Spleen (tissue), 11 donors: ENCODE results near the gene CDC42BPG. TPM values are rescaled to one million over a fixed set of nuclear protein-coding genes. Genes with fewer than 3 reads are reported as not detected.

ENCODE experiments used
- DNase-seq: peaks from one replicate; pipeline ENCODE4 v3.0.0-alpha.2; 2020
- H3K27ac ChIP-seq, 8 donors: fragments of 200-600 bp; sonication (generic) in 7 of 8; 1 replicate in 4 of 8; 2 replicates in 4 of 8; pipeline versions ENCODE4 v1.5.0 to v1.8.0; 2016 to 2021; ENCODE audit warnings: inconsistent platforms in 4 of 8, mild to moderate bottlenecking in 4 of 8, moderate library complexity in 1 of 8
- H3K27me3 ChIP-seq, 7 donors: fragments of 200-600 bp; sonication (generic) in 6 of 7; replicated peaks in 1 of 7; 1 replicate in 4 of 7; 2 replicates in 3 of 7; pipeline versions ENCODE4 v1.5.0 to v1.8.0; 2016 to 2021; ENCODE audit warnings: inconsistent platforms in 3 of 7, mild to moderate bottlenecking in 1 of 7
- H3K36me3 ChIP-seq, 6 donors: fragments of 200-600 bp; sonication (generic) in 5 of 6; 1 replicate in 4 of 6; 2 replicates in 2 of 6; pipeline versions ENCODE4 v1.5.0 to v1.8.0; 2016 to 2021; ENCODE audit warnings: inconsistent platforms in 2 of 6
- H3K4me1 ChIP-seq, 6 donors: fragments of 200-600 bp; sonication (generic) in 5 of 6; 1 replicate in 3 of 6; 2 replicates in 3 of 6; pipeline versions ENCODE4 v1.5.0 to v1.8.0; 2016 to 2021; ENCODE audit warnings: inconsistent platforms in 3 of 6
- H3K4me3 ChIP-seq, 8 donors: fragments of 200-600 bp; sonication (generic) in 7 of 8; 1 replicate in 4 of 8; 2 replicates in 4 of 8; pipeline versions ENCODE4 v1.5.0 to v1.8.0; 2016 to 2021; ENCODE audit warnings: inconsistent platforms in 4 of 8, mild to moderate bottlenecking in 4 of 8, moderate library complexity in 2 of 8
- H3K9me3 ChIP-seq, 8 donors: fragments of 200-600 bp; sonication (generic) in 7 of 8; 1 replicate in 4 of 8; 2 replicates in 4 of 8; pipeline versions ENCODE4 v1.5.0 to v1.8.0; 2016 to 2021; ENCODE audit warnings: inconsistent platforms in 4 of 8
- POLR2A ChIP-seq, 3 donors: fragments of 450-650 bp; IDR thresholded peaks; one replicate each; pipeline ENCODE4 v1.5.1; 2017; ENCODE audit warnings: antibody characterized with exemption in 3 of 3, mild to moderate bottlenecking in 1 of 3
- POLR2AphosphoS5 ChIP-seq, 3 donors: sonication (generic); formaldehyde crosslinking; IDR thresholded peaks; one replicate each; pipeline ENCODE4 v1.5.1; 2017; ENCODE audit warnings: antibody characterized with exemption in 3 of 3
- WGBS, 5 donors: extraction: QIAGEN DNeasy Blood & Tissue Kit in 3 of 5; methylation state at CpG; one replicate each; pipeline versions ENCODE4 v1.1.5 to v1.1.7; 2013 to 2018; 5-methylcytosine and 5-hydroxymethylcytosine counted together
- intact Hi-C: fragments of 100-400 bp; cut with DNase I; formaldehyde crosslinking; loops from one replicate; pipeline ENCODE4 v1.15.0; 2023; ENCODE audit warnings: low total_unique reads
- polyA plus RNA-seq, 3 donors: library from polyadenylated mRNA; stranded (reverse); fragments of 200-250 nt; gene quantifications; one replicate each; pipeline ENCODE4 v1.2.1, GENCODE V29; 2013
- total RNA-seq, 7 donors: library from RNA; depleted of rRNA in 3 of 7; stranded (reverse); fragments of >200 nt in 3 of 7; fragmentation: NEBNext Ultra II Directional in 4 of 7; extraction: Animal tissue kit (Norgen Biotek cat#: 25700) in 4 of 7; gene quantifications; one replicate each; pipeline versions ENCODE4 v1.1.0 to v1.2.1, GENCODE V29; 2016 to 2021
- TF ChIP-seq, protein P1 (sequence below), 11 experiments: fragments of 200-600 bp in 7 of 11; fragments of 450-650 bp in 4 of 11; sonication (generic) in 4 of 11; IDR thresholded peaks in 8 of 11; conservative IDR thresholded peaks in 3 of 11; 1 replicate in 7 of 11; 2 replicates in 4 of 11; pipeline versions ENCODE4 v1.4.0 to v1.8.0; 2016 to 2021; ENCODE audit warnings: antibody characterized with exemption in 11 of 11, inconsistent platforms in 4 of 11, mild to moderate bottlenecking in 1 of 11
- donor health status: healthy with polysubstance abuse.
- donor health status: DM: no; HTN: no; CAD: no; lungs with moderate emphysema.
- donor health status: DM: no; HTN: no; CAD: no.
- donor health status: Bipolar disorder and iron deficiency.
- donor health status: healthy.
- donor health status: DM: no; HTN: no; CAD: no.
- donor health status: DM: yes; HTN: yes; CAD: no.

Gene CDC42BPG
- total and polyA plus RNA-seq, 10 donors, result 0.74 to 4.6 (median 2.5) TPM

DNA sequence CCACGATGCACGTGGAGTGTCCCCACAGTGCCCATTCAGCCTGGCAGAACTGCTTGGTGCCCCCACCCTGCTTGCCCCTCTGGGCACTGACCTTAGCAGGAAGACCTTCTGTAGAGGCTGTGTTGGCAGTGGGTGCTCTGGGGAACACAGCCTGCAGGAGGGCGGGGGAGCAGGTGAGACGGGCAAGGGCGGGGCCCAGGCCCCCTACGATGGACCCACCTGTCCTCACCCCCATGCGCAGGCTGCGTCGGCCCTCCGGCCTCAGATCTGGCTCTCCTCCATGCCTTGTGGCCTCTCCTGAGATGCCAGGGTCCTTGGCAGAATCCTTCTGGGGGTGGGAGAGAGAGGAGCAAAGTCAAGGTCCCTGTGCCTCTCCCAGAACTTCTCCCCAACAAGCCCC is 10.9 kb downstream of the CDC42BPG start:
- peaks cover 0 to 6% (median 0%) of the 10 kb centered on the region in 6 donors for H3K4me1 ChIP-seq
- TF ChIP-seq, protein P1, sequence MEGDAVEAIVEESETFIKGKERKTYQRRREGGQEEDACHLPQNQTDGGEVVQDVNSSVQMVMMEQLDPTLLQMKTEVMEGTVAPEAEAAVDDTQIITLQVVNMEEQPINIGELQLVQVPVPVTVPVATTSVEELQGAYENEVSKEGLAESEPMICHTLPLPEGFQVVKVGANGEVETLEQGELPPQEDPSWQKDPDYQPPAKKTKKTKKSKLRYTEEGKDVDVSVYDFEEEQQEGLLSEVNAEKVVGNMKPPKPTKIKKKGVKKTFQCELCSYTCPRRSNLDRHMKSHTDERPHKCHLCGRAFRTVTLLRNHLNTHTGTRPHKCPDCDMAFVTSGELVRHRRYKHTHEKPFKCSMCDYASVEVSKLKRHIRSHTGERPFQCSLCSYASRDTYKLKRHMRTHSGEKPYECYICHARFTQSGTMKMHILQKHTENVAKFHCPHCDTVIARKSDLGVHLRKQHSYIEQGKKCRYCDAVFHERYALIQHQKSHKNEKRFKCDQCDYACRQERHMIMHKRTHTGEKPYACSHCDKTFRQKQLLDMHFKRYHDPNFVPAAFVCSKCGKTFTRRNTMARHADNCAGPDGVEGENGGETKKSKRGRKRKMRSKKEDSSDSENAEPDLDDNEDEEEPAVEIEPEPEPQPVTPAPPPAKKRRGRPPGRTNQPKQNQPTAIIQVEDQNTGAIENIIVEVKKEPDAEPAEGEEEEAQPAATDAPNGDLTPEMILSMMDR (IDR thresholded peaks at IDR 0.05 in 8 of 11, conservative IDR thresholded peaks at IDR 0.05 in 3 of 11), result no peak
- TF ChIP-seq POLR2AphosphoS5 (IDR thresholded peaks at IDR 0.05) (no peak), POLR2A (IDR thresholded peaks at IDR 0.05) (no peak)
- H3K9me3 ChIP-seq, result no peaks in the 10 kb centered on the region
- WGBS, 5 donors, result 88 to 95% (median 94%) methylated on average over 5 to 10 of the region's 10 CpGs
- H3K4me3 ChIP-seq, result no peak overlapping the region
- H3K27me3 ChIP-seq, result no peaks in the 10 kb centered on the region
- no peak overlapping the region for H3K27ac ChIP-seq
- intact Hi-C loops, result no loop called here
- no peak for DNase-seq
- peaks cover 0 to 49% (median 1%) of the 10 kb centered on the region in 6 donors for H3K36me3 ChIP-seq

DNA sequence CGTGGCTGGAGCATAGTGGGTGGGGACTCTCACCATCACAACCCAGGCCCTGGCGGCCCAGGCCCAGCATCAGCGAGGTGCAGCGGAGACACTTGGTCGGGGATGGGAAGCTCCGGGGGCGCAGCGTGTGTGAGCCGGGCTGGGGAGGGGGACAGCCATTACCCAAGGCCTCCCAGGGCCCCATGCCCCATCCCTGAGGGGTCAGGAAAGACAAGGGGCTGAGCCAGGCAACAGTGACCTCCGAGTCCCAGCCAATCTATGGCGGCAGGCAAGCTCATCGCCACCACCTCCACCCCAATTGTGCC is 11.3 kb downstream of the CDC42BPG start:
- H3K36me3 ChIP-seq, result peaks cover 0 to 45% (median 1%) of the 10 kb centered on the region in 6 donors
- DNase-seq, result no peak

DNA sequence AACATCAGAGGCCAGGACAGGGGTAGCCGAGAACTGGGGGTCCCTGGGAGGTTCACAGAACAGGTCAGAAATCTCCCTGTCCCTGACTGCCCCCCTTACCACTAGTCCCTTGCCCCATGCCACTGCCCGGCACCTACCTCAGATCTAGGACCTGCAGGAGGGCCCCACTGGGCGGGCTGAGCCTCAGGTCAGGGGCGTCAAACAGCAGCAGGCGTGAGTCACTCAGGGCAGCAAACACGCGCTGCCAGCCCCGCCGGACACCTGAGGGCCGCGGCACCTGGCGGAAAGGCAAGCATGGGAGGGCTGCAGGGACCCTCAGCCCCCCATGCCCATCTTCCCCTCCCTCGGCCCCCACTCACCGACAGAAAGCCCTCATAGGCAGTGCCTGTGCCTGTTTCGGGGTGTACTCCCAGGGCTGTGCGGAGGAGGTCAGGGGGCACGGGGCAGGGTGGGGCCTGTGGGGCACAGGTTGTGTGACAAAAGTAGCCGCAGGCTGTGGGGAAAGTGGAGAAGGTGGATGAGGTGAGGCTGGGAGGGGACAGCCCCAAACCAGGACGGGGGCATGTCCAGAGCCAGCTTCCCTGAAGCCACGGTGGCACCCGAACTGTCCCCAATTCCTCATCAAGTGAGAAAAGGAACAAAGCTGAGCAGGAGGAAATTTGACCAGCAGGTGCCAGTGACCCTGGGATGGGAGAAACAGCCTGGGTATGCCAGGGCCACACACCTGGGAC is 11.8 kb downstream of the CDC42BPG start:
- Histone ChIP-seq H3K9me3 (no peaks in the 10 kb centered on the region), H3K4me1 (peaks cover 0 to 6% (median 0%) of the 10 kb centered on the region in 6 donors), H3K27me3 (no peaks in the 10 kb centered on the region), H3K4me3 (no peak overlapping the region), H3K27ac (no peak overlapping the region), H3K36me3 (peaks cover 0 to 41% (median 1%) of the 10 kb centered on the region in 6 donors)
- 88 to 97% (median 95%) methylated on average over 14 to 21 of the region's 21 CpGs for WGBS, 5 donors
- DNase-seq, result no peak
- intact Hi-C loops, result no loop called here
- no peak for TF ChIP-seq POLR2AphosphoS5 (IDR thresholded peaks at IDR 0.05)
- TF ChIP-seq, protein P1 (IDR thresholded peaks at IDR 0.05 in 8 of 11, conservative IDR thresholded peaks at IDR 0.05 in 3 of 11), result no peak
- no peak for TF ChIP-seq POLR2A (IDR thresholded peaks at IDR 0.05)

More for the DNA sequence above, 11.3 kb downstream of the CDC42BPG start:
- intact Hi-C loops, result no loop called here
- Histone ChIP-seq H3K9me3 (no peaks in the 10 kb centered on the region), H3K4me3 (no peak overlapping the region), H3K27me3 (no peaks in the 10 kb centered on the region), H3K27ac (no peak overlapping the region), H3K4me1 (peaks cover 0 to 6% (median 0%) of the 10 kb centered on the region in 6 donors)
- TF ChIP-seq POLR2A (IDR thresholded peaks at IDR 0.05), result no peak
- TF ChIP-seq, protein P1 (IDR thresholded peaks at IDR 0.05 in 8 of 11, conservative IDR thresholded peaks at IDR 0.05 in 3 of 11), result no peak
- no peak for TF ChIP-seq POLR2AphosphoS5 (IDR thresholded peaks at IDR 0.05)
- WGBS, 5 donors, result 91 to 98% (median 93%) methylated on average over 12 of the region's 12 CpGs

DNA sequence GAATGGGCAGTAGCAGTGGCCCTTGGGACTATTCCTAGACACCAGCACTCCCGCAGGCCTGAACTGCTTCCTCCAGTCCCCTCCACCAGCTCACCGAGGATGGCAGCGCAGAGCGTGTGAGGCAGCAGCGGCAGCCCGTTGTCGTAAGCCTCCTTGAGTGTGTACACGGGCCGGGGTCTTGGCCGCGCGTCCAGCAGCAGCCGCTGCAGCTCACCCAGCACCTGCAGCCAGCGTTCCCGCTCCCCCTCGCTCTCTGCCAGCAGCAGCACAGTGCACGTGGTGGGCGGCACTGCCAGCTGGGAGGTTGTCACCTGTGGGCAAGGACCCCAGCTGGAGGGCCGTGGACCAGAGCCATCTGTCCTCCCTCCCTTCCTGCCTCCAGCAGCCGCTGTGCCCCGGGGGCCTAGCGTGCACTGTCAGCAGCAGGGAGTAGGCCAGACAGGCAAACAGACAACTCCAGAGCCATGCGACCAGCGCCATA is 13.0 kb downstream of the CDC42BPG start:
- intact Hi-C loops, result no loop called here
- Histone ChIP-seq H3K27ac (no peak overlapping the region), H3K4me3 (no peak overlapping the region), H3K36me3 (peaks cover 0 to 47% (median 1%) of the 10 kb centered on the region in 6 donors), H3K9me3 (no peaks in the 10 kb centered on the region), H3K4me1 (no peaks in the 10 kb centered on the region), H3K27me3 (no peaks in the 10 kb centered on the region)
- DNase-seq, result no peak
- 86 to 93% (median 90%) methylated on average over 10 to 24 of the region's 24 CpGs for WGBS, 5 donors
- TF ChIP-seq, protein P1 (IDR thresholded peaks at IDR 0.05 in 8 of 11, conservative IDR thresholded peaks at IDR 0.05 in 3 of 11), result no peak
- TF ChIP-seq POLR2A (IDR thresholded peaks at IDR 0.05) (no peak), POLR2AphosphoS5 (IDR thresholded peaks at IDR 0.05) (no peak)
